ENCODE results near the gene TMEM43.

- TF ChIP-seq REST (IDR thresholded peaks at IDR 0.05; ENCODE audit: low read depth, low read length), result no peak
- 0 out of 2 replicates have a peak, but pooled peaks have one; percentile 13 for TF ChIP-seq POLR2A (IDR thresholded peaks at IDR 0.05; ENCODE audit: low read depth, low read length)
- no peak for TF ChIP-seq CTCF (IDR thresholded peaks at IDR 0.05 in 2 of 3, conservative IDR thresholded peaks at IDR 0.05 in 1 of 3; ENCODE audit: control insufficient read depth in 2 of 3, extremely low read depth in 1 of 3, insufficient read depth in 1 of 3, low read depth in 3 of 3, low read length in 3 of 3)
- no peak for TF ChIP-seq YY1 (IDR thresholded peaks at IDR 0.05; ENCODE audit: low read depth, low read length)
- TF ChIP-seq RELA (IDR thresholded peaks at IDR 0.05; ENCODE audit: borderline replicate concordance, partially characterized antibody), result no peak
Observed at GRCh38 chr3:14132120-14132519, 7.3 kb downstream of the TMEM43 start.
